Calu3 (cell line): ENCODE measurements around the gene COL18A1. TPM values are rescaled to one million over a fixed set of nuclear protein-coding genes. Genes with fewer than 3 reads are reported as not detected.

Experiments used
- BruUV-seq: library from RNA; stranded (reverse); fragments of 400-500 nt; replicated peaks from 2 replicates; lab custom pipeline; 2021; lab: Mats Ljungman, UMichigan
- CTCF ChIA-PET: fragments of 300-600 bp; sonication (Branson Sonifier 250); formaldehyde crosslinking; loops from one replicate; lab custom pipeline; 2022; ENCODE audit warnings: antibody characterized with exemption; lab: Charles Lee
- DNase-seq: peaks from one replicate; pipeline ENCODE4 v3.0.0; 2022
- H3K27ac Mint-ChIP-seq: one replicate; pipeline ENCODE4 v1.8.0; 2022; ENCODE audit warnings: mixed read lengths; ENCODE audit not compliant: unreplicated experiment
- H3K27me3 Mint-ChIP-seq: one replicate; pipeline ENCODE4 v1.8.0; 2022; ENCODE audit warnings: mixed read lengths; ENCODE audit not compliant: unreplicated experiment
- H3K36me3 Mint-ChIP-seq: one replicate; pipeline ENCODE4 v1.8.0; 2022; ENCODE audit warnings: mild to moderate bottlenecking, moderate library complexity, mixed read lengths; ENCODE audit not compliant: insufficient read depth, unreplicated experiment
- H3K4me1 Mint-ChIP-seq: one replicate; pipeline ENCODE4 v1.8.0; 2022; ENCODE audit warnings: mild to moderate bottlenecking, low read depth, mixed read lengths; ENCODE audit not compliant: unreplicated experiment
- H3K4me3 Mint-ChIP-seq: one replicate; pipeline ENCODE4 v1.8.0; 2022; ENCODE audit warnings: mild to moderate bottlenecking, low read depth, moderate library complexity, mixed read lengths; ENCODE audit not compliant: unreplicated experiment
- H3K9me3 Mint-ChIP-seq: one replicate; pipeline ENCODE4 v1.8.0; 2022; ENCODE audit warnings: low read depth, mixed read lengths; ENCODE audit not compliant: unreplicated experiment
- CTCF ChIP-seq: fragments of 200-600 bp; IDR thresholded peaks from one replicate; pipeline ENCODE4 v1.8.0; 2022; ENCODE audit warnings: antibody characterized with exemption; ENCODE audit not compliant: unreplicated experiment
- intact Hi-C: fragments of 100-400 bp; cut with micrococcal nuclease; formaldehyde crosslinking; loops from one replicate; pipeline ENCODE4 v1.10.0; 2022; ENCODE audit not compliant: unreplicated experiment
- total RNA-seq: library from RNA; stranded (reverse); gene quantifications from 2 replicates; pipeline ENCODE4 v1.2.3, GENCODE V29; 2022

The COL18A1 gene
- total RNA-seq, 1 experiment from 2014 or later = 82.9 TPM

DNA sequence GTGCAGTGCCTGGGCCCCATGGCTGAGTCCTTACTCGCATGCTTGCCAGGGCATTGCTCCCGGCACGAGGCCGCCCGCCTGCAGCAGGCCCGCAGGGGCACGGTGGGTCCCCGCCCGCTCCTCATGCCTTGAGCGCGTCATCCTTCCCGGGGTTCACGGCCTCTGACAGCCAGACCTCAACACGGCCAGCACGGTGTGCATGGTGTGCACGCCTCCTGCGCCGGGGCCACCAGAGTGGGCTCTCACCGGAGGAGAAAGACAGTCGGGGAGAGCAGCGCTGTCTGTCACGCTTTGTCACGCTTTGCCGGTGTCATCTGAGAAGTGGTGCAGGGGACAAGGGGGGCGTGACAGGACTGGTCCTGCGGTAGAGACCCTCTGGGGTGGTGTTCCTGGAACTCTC is 11.9 kb upstream of the COL18A1 start:
- no peak overlapping the region for H3K27ac Mint-ChIP-seq
- intact Hi-C loops = no loop called here
- no peaks in the 10 kb centered on the region for H3K4me1 Mint-ChIP-seq
- no peak for TF ChIP-seq CTCF
- H3K36me3 Mint-ChIP-seq = no peaks in the 10 kb centered on the region
- no peaks in the 10 kb centered on the region for H3K9me3 Mint-ChIP-seq
- DNase-seq = no peak
- BruUV-seq = no TSS peak
- H3K4me3 Mint-ChIP-seq = no peak overlapping the region
- H3K27me3 Mint-ChIP-seq = peaks cover 46% of the 10 kb centered on the region
- CTCF ChIA-PET = no interaction called here

DNA sequence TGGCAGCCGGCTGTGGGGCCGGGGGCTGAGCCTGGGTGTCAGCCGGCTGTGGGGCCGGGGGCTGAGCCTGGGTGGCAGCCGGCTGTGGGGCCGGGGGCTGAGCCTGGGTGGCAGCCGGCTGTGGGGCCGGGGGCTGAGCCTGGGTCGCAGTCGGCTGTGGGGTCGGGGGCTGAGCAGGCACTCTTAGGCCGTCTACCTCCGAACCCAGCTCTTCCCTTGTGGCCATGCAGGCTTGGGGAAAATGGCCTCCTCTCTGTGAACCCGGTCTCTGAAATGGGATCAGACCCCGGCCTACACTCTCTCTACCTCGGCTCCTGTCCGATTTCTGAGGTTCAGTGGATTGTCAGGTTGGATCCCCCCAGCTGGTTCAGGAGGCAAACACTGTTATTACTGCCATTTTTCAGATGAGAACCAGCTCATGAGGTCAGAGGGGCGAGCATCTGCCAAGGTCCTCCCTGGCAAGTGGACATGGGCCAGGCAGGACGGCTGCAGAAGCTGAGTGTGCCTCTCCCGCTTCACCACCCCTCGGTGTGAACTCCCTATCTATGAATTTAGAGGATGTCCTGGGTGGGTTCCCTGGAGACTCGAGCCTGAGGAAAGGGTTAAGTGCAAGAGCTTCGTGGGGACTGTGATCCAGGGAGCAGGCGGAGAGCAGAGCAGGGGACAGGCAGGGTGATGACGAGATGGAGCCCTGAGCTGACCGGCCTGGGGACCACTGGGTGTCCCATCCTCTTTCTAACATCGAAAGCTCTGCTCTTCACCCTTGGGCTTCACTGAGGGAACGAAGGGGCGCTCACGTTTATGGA is 10.9 kb upstream of the COL18A1 start:
- Mint-ChIP-seq H3K27ac (no peak overlapping the region), H3K27me3 (peaks cover 54% of the 10 kb centered on the region), H3K4me1 (no peaks in the 10 kb centered on the region), H3K36me3 (no peaks in the 10 kb centered on the region), H3K9me3 (no peaks in the 10 kb centered on the region), H3K4me3 (no peak overlapping the region)
- intact Hi-C loops = no loop called here
- no peak for DNase-seq
- CTCF ChIA-PET = no interaction called here
- TF ChIP-seq CTCF = no peak
- BruUV-seq = no TSS peak

- H3K27ac Mint-ChIP-seq = no peak overlapping the region
- intact Hi-C loops = no loop called here
- H3K9me3 Mint-ChIP-seq = no peaks in the 10 kb centered on the region
- CTCF ChIA-PET = no interaction called here
- H3K4me1 Mint-ChIP-seq = no peaks in the 10 kb centered on the region
- H3K4me3 Mint-ChIP-seq = no peak overlapping the region
- H3K27me3 Mint-ChIP-seq = peaks cover 47% of the 10 kb centered on the region
- DNase-seq = no peak
- no peak for TF ChIP-seq CTCF
- H3K36me3 Mint-ChIP-seq = no peaks in the 10 kb centered on the region
- BruUV-seq = no TSS peak
Observed at GRCh38 chr21:45396620-45396995, 8.4 kb upstream of the COL18A1 start.

GRCh38 chr21:45397381-45397780 is 7.6 kb upstream of the COL18A1 start:
- no peak for DNase-seq
- no peak overlapping the region for H3K27ac Mint-ChIP-seq
- BruUV-seq = no TSS peak
- no peaks in the 10 kb centered on the region for H3K9me3 Mint-ChIP-seq
- H3K4me3 Mint-ChIP-seq = no peak overlapping the region
- H3K4me1 Mint-ChIP-seq = no peaks in the 10 kb centered on the region
- H3K36me3 Mint-ChIP-seq = no peaks in the 10 kb centered on the region
- TF ChIP-seq CTCF = no peak
- intact Hi-C loops = no loop called here
- H3K27me3 Mint-ChIP-seq = peaks cover 47% of the 10 kb centered on the region
- CTCF ChIA-PET = no interaction called here
